CD4-positive, alpha-beta T cell treated with Interleukin-2 at 100 ng/mL for 4 hours (primary cell): Measurements from ENCODE around the gene FAM117A.

Source experiments
- DNase-seq: peaks from one replicate; pipeline ENCODE4 v3.0.0-alpha.2; 2020; ENCODE audit warnings: low spot score

The FAM117A gene

DNA sequence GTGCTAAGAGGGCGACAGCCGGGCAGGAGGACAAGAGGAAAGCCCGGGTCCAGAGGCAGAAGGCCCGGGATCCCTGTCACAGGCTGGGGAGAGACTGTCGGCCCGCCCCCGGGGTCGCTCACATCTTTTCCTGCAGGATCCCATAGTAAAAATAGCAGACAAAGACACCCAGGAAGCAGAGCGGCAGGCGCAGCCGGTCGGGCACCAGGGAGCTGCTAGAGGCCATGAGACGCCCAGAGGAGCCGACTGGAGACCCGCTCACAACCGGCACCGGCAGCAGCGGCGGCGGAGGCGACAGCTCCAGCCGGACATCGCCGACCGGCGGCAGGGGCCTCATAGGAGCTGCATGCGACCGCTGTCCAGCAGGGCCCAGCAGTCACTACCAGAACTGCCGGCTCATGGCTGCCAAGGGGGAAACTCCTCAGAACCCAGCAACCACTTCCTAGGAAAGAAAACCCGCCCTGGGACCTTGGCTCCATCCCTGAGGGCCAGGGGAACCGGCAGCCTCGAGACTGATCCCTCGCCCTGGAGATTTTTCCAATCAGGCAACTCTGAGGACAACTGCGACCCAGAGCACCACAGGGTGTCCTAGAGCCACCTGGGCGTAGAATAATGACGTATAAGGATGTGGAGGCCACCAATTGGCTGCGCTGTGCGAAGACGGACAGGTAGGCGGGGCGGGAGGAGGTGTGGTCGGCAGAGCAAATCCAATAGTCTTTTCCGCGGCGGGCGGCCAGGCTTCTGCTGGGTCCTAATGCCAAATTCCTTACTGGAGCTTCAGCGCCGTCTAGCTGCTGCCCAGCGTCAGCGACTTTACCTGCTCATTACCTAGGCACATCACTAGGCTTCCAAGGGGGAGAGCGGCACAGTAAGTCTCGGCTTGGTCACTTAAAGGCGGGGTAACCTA is 56.1 kb downstream of the FAM117A start, which contains the start of gene SLC35B1:
SLC35B1 (minus strand) TSS at position 357 of the 907 bp plus-strand sequence; CDS start at position 226, 131 bp downstream.
- peak; percentile 99 for DNase-seq

DNA sequence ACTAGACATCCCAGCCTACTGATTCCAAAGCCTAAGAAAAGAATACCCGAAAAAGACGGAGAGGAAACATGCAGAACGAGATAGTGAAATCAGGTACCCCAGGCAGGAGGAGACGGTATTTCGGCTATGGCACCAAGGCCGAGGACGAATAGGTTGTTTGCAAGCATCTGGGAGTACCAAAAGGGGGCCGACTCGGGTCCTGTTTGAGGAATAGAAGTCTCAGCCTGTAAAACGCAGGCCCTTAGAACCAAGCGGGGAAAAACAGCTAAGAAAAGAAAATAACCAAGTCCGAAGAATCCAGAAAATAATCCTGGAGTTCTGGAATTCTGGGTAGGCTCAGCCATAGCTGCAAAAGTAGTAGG is 56.7 kb downstream of the FAM117A start:
- DNase-seq = peak; percentile 42

- no peak for DNase-seq
These were observed 58.7 kb downstream of the FAM117A start for GRCh38 chr17:49705254-49705653.

- no peak for DNase-seq
These were observed 60.2 kb downstream of the FAM117A start for GRCh38 chr17:49703557-49704277.

DNA sequence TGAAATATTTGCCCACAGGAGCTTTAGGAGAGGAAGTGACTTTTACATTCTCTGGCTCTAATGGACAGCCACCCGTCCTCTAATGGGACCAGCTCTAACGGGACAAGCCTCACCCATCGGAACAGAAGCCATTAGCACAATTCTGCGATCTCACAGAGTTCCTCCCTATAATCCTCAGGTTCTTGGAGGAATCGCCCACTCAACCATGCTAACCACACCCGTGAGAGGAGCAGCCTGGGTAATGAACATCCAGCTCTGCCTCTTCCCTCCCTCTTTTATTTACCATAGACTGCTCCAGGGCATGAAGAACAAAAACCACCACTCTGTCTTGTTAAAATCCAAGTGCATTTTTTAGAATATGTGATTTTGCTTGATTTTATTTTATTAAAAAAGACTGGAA is 63.0 kb downstream of the FAM117A start:
- no peak for DNase-seq

DNA sequence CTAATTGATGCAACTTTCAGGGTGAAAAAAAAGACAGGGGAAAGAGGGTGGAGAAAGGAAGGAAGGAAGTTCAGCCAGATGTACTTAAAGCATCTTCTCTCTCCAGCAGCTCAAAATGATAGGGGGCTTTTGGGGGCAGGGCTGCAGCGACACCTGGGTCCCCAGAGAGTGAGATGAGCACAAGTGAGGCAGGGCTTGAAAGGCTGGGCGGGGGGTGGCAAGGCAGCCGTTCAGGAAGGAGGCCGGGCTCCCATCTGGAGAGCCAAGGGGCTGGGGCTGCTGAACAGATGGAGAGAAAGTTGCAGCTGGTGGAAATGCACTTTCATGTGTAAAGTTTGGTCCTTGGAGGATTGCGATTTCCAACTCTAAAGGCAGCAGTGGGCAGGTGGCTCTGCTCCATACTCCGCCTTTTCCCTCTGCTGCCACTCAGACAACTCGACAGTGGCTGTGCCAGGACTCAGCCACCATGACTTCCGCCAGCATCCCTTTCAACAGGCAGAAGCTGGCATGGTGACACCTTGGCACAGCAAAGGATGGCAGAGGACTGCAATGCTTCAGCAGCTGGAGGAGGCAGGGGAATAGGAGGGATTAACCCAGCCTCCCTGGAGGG is 63.9 kb downstream of the FAM117A start:
- DNase-seq = no peak

DNA sequence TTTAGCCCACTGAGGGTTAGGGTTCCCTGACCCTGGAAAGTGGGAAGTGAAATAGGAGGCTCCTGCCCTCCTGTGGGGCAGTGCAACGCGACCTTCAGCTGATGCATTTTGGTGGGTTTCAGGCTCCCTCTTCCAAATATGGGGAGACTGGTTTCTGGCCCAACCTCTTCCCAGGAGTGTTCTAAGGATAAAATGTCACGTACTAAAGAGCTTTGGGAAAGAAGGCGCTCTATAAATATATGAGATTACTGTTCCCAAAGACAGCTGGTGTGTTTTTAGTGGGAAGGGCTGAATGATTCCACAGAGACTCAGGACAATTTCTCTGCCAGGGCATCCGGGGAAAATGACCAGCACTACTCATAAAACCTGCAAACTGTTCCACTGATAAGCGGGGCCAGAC is 65.9 kb downstream of the FAM117A start:
- no peak for DNase-seq

- peak; percentile 73 for DNase-seq
These were observed 67.6 kb downstream of the FAM117A start for GRCh38 chr17:49696233-49696761.

GRCh38 chr17:49695698-49696232 is 68.2 kb downstream of the FAM117A start:
- no peak for DNase-seq

- peak; percentile 78 for DNase-seq
These were observed 68.9 kb downstream of the FAM117A start for GRCh38 chr17:49694847-49695697.

GRCh38 chr17:49692751-49693150 is 71.2 kb downstream of the FAM117A start:
- no peak for DNase-seq

DNA sequence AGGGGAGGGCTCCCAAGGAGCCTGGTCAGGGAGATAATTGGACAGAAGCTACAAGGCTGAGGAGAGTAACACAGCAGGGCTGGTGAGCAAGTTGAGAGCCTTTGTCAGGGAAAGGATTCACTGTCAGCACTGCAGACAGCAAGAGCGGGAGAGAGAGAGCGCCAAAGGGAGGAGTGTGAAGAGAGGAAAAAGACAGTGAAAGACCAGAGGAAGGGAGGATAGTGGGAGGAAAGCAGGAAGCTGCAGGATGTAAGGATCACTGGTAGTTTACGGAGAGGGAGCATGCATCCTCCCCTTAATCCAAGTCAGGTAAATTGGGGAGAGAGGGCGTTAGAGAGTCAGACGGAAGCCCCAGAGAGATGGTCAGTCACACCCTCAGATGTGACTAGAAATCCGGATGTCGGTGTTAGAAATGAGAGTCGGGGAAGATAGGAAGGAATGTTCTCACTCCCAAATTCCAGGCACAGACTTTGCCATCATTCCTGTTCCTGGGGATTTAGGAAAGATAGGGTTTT is 72.2 kb downstream of the FAM117A start:
- no peak for DNase-seq

GRCh38 chr17:49691086-49691676 is 72.8 kb downstream of the FAM117A start:
- DNase-seq = no peak

DNA sequence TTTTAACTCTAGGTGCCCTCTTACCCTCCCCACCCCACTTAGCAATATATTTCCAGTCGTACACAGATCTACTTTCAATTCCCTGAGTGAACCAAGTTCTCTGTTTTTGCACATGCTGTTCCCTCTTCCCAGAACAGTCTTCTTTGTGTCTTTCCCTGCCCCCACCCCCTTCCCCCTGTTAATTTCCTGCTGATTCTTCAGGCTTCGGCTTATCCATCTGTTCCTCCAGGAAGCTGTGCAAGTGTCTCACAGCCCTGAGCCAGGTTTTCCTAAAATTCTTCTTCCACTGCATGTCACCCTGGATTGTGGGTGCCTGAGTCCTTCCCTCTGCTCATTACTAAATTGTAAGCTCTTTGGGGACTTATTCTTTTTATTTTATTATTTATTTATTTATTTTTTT is 73.7 kb downstream of the FAM117A start:
- no peak for DNase-seq

DNA sequence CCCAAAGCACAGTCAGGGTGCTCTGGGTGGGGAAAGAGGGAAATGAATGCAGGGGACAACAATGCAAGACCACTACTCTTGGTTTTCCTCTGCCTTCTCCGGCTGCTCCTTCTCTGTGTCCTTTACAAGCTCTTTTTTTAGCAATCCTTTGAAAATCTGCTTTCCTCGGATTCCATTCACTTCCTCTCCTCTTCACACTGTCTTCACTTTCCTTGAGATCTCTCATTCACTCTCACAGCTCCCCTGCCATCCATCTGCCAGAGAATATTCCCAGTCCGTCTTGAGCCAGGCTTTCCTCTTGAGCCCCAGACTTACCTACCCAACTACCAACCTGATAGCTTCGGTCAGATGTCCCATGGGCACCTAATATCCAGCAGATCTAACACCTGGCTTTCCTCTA is 75.1 kb downstream of the FAM117A start:
- no peak for DNase-seq

DNA sequence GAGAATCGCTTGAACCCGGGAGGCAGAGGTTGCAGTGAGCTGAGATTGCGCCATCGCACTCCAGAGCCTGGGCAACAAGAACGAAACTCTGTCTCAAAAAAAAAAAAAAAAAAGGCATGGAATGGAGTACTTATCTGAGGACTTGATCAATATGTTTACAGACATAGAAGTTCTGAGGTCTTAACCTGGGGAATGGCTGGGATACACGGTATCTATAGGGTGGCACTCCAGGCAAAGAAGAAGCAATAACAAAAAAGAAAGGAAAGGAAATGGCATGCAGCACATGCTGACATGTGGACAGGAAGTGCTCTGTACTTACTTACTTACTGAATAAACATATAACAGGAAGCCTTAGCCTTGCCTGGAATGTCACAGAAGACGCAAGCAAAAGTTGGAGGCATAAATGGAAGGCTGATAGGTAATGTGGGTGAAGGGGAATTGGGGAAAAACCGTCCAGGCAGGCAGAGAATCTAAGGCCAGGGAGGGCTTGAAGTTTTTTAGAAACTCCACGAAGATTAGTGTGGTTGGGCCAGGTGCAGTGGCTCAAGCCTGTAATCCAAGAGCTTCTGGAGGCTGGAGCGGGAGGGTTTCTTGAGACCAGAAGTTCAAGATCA is 75.9 kb downstream of the FAM117A start:
- DNase-seq = peak; percentile 37

DNA sequence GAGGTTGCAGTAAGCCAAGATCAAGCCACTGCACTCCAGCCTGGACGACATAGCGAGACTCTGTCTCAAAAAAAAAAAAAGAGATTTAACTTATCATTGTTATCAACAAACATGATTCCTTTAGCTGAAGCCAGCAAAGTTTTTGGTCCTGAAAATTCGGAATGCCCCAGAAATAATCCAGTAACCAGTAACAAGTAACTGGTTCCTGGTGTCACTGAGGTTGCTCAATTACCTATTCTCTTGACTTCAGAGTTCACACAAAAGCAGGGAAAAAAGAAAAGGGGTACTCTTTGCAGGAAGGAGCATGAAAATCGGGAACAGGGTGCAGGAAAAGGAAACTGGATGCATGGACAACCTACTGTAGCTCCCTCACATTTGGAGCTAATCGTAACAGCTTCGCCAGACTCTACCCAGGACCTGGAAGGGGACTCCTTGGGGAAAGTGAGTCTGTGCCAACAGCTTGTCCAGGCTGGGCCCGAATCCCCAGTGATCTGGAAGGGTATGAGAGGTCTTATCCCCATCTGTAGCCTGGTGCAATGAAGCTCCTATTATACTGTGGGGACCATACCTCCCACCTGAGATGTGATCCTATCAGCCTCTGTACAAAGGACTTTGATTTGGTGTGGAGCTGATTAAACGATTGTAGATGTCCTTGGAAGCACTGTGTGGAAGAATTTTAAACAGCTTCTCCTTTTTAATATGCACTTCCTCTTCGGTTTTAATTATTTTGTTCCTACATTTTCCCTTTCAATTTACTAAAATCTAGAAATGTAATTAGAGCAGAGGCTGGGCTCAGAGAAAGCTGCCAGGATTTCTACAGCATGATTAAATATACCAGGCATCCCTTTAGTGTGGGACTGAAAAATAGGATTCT is 82.6 kb downstream of the FAM117A start:
- no peak for DNase-seq

GRCh38 chr17:49680314-49680713 is 83.6 kb downstream of the FAM117A start:
- DNase-seq = no peak
